Central memory CD8-positive, alpha-beta T cell (primary cell): ENCODE data around the gene MTFR1L.

Experiments
- ATAC-seq: fragments of 150-1000 bp; cut with Tn5 transposase; replicated peaks from 2 replicates; pipeline ENCODE4 v1.10.0; 2022; ENCODE audit warnings: mild to moderate bottlenecking, moderate FRiP score, moderate number of reproducible peaks; ENCODE audit not compliant: poor library complexity, severe bottlenecking; ENCODE audit errors: extremely low read depth
- DNase-seq, 2 donors: peaks; one replicate each; pipeline ENCODE4 v3.0.0; 2021; ENCODE audit warnings: low spot score in 2 of 2
- H3K27ac Mint-ChIP-seq: one replicate; pipeline ENCODE4 v1.8.0; 2022; ENCODE audit warnings: low read depth, mild to moderate bottlenecking, moderate library complexity, mixed read lengths
- H3K27me3 Mint-ChIP-seq: one replicate; pipeline ENCODE4 v1.8.0; 2022; ENCODE audit warnings: mixed read lengths
- H3K36me3 Mint-ChIP-seq: one replicate; pipeline ENCODE4 v1.8.0; 2022; ENCODE audit warnings: mild to moderate bottlenecking, moderate library complexity, mixed read lengths; ENCODE audit not compliant: insufficient read depth
- H3K4me1 Mint-ChIP-seq: one replicate; pipeline ENCODE4 v1.8.0; 2022; ENCODE audit warnings: mixed read lengths
- H3K4me3 Mint-ChIP-seq: one replicate; pipeline ENCODE4 v1.8.0; 2022; ENCODE audit warnings: mild to moderate bottlenecking, moderate library complexity, mixed read lengths
- H3K9me3 Mint-ChIP-seq: one replicate; pipeline ENCODE4 v1.8.0; 2022; ENCODE audit warnings: mixed read lengths

Gene MTFR1L

DNA sequence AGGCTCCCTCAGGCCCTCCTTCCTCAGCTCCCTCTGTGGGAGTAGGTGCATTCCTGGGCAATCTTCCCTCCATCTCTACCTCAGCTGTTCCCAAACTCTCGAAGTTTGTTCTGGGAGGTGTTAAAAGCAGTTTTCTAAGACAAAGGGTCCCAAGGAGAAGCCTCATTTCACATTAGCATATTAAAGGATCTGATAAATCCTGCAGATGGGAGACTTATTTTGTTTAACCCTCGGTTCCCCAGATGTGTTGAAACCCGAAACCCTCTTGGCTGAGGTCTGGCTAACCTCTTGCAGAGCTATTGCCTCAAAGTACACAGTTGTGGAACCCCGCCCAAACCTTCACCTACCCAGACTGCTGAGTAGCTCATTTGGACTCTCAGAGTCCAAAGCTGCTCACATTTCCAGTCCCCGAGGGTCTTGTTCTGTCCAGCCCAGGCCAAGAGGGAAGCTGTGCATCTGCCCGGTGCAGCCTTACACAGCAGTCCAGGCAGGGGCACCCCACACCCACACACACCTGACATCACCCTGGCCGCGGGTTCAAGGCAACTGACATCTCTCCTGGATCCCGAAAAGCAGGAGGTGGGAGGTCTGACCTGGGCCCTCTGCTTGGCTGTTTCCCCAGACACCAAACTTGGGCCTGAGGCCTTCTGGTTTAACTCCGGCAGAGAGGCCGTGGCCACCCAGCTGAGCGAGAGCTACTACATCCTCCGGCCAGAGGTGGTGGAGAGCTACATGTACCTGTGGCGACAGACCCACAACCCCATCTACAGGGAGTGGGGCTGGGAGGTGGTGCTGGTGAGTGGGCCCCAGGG lies 39.2 kb upstream of the MTFR1L start:
- Mint-ChIP-seq H3K4me1 (peaks cover 3% of the 10 kb centered on the region), H3K9me3 (no peaks in the 10 kb centered on the region), H3K36me3 (peaks cover 2% of the 10 kb centered on the region), H3K27ac (no peak overlapping the region), H3K4me3 (no peak overlapping the region), H3K27me3 (no peaks in the 10 kb centered on the region)
- DNase-seq (no peak), ATAC-seq (no peak)

DNA sequence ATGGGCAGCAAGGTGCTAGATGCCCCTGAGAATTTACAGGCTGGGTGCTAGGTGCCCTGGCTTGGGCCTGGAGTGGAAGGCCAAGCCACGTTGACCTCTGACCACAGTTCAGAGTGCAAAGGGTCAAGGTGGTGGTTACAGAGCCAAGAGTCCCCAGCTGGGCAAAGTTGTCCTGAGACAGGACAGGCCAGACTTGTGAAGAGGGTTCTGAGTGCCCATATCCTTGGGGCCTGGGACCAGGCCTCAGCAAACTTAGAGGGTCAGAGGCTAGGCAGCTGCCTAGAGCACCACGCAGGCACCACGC lies 38.7 kb upstream of the MTFR1L start:
- Mint-ChIP-seq H3K4me1 (no peaks in the 10 kb centered on the region), H3K9me3 (no peaks in the 10 kb centered on the region), H3K27ac (no peak overlapping the region), H3K27me3 (no peaks in the 10 kb centered on the region), H3K36me3 (peaks cover 3% of the 10 kb centered on the region), H3K4me3 (no peak overlapping the region)
- DNase-seq (no peak), ATAC-seq (no peak)

DNA sequence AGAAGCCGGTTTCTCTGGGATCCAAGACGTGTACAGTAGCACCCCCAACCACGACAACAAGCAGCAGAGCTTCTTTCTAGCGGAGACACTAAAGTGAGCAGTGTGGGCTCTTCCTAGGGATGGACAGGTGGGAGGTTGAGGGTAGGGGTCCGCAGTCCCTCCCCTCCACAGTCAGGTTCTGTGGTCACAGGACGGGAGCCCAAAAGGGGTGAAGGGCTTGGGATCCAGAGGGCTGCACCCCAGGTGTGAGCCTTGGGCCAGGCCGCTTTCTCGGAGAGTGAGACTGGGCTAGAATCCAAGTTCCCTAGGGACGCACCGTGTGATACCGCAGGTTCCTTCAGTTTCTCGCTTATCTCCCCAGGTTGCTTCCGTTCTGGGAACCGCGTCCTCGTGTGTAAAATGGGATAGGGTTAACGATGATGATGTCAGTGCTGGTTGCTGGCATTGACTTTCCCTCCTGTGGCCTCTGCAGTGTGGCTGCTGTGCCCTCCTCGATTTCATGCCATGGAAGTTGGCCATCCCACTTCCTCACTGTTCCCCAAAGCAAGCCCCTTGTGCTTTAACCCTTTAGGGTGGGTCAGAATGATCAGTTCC lies 37.0 kb upstream of the MTFR1L start:
- H3K4me1 Mint-ChIP-seq: no peaks in the 10 kb centered on the region
- ATAC-seq: no peak
- H3K4me3 Mint-ChIP-seq: no peak overlapping the region
- H3K27me3 Mint-ChIP-seq: no peaks in the 10 kb centered on the region
- H3K36me3 Mint-ChIP-seq: peaks cover 6% of the 10 kb centered on the region
- H3K27ac Mint-ChIP-seq: no peak overlapping the region
- no peaks in the 10 kb centered on the region for H3K9me3 Mint-ChIP-seq
- DNase-seq: no peak

DNA sequence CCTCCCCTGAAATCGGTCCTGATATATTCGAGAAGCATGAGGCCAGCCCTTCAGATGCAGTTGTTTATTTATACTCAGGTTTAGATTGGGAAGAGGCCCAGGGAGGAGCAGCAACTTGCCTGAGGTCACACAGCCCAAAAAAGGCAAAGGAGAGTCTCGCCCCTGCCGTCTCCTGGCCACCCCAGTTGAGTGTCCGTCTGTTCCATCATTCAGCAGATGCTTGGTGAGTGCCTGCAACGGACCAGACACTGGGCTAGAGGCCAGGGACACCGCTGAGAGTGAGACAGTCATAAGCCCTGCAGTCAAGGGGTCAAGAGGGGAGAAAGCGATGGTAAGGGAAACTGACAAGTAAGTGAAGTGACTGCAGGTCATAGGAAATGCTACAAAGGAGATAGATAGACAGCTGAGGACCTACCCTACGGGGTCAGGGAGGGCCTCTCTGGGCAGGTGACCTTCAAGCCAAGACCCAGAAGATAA lies 35.1 kb upstream of the MTFR1L start:
- H3K4me3 Mint-ChIP-seq: no peak overlapping the region
- no peaks in the 10 kb centered on the region for H3K9me3 Mint-ChIP-seq
- H3K27me3 Mint-ChIP-seq: no peaks in the 10 kb centered on the region
- H3K36me3 Mint-ChIP-seq: peaks cover 6% of the 10 kb centered on the region
- no peak overlapping the region for H3K27ac Mint-ChIP-seq
- DNase-seq: no peak
- H3K4me1 Mint-ChIP-seq: no peaks in the 10 kb centered on the region
- ATAC-seq: no peak

DNA sequence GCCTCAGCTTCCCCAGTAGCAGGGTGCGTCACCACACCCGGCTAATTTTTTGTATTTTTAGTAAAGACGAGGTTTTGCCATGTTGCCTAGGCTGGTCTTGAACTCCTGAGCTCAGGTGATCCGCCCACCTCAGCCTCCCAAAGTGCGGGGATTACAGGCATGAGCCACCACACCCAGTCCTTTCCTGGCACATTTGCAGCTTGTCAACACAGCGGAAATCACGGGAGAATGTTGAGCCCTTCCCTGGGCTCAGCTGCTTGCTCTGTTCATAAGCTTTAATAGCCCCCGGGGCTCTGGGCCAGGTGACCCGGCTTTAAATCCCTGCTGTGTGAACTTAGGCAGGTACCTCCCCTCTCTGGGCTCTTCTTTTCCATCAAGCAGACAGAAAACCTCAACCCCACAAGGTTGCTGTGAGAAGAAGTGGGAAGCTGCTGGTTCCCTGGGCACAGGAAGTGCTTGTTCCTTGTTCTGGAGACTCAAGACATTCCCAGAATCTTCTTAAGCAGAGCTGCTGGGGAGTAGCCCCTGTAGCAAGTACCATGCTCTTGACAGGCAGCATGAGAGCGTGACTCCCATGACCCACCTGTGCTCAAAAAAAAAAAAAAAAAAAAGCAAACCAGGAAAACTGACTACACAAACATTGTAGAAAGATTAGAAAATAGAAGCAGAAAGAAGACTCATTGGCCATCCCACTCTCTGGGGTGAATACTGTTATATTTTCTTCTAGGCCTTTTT lies 34.3 kb upstream of the MTFR1L start:
- Mint-ChIP-seq H3K4me3 (no peak overlapping the region), H3K36me3 (peaks cover 6% of the 10 kb centered on the region), H3K9me3 (no peaks in the 10 kb centered on the region), H3K4me1 (no peaks in the 10 kb centered on the region), H3K27ac (no peak overlapping the region), H3K27me3 (no peaks in the 10 kb centered on the region)
- DNase-seq (no peak), ATAC-seq (no peak)

DNA sequence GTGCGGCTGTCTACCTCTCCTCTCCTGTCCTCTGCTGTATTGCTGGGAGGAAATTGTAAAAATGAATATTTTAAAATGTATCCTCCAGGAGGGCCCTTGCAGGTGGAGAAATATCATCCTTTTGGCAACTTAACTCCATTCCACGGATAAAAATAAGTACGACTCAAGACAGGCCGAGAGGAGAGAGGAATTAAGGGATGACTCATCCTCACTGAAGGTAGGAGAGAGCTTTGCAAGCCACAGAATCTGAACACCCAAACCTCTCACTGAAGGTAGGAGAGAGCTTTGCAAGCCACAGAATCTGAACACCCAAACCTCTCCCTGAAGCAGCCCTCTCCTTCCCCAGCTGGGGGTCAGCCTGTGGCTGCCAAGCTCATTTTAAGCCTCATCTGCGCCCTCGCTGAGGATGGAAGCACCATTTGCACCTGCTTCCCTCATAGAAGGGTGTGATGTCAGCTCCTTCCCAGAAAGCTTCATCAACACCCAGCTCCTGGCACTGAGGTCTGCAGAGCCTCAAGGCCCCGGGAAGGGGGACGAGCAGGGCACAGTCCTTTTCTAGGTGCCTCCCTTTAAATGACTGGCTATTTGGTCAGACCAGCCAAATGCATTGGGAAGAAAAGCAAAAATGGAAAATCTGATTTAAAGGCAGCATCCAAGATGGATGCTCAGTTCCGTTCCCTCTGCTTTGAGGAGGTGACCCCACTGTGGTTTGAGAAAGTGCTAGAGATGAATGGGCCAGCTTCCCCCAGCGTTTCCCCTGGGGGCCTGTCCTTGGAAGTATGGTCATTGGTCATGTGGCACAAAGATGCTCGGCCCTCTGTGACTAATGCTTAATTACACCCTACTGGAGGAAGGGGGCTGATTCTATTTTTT lies 32.6 kb upstream of the MTFR1L start:
- peaks cover 6% of the 10 kb centered on the region for H3K36me3 Mint-ChIP-seq
- H3K27me3 Mint-ChIP-seq: no peaks in the 10 kb centered on the region
- DNase-seq (no peak), ATAC-seq (no peak)
- H3K4me1 Mint-ChIP-seq: no peaks in the 10 kb centered on the region
- no peaks in the 10 kb centered on the region for H3K9me3 Mint-ChIP-seq
- H3K4me3 Mint-ChIP-seq: no peak overlapping the region
- H3K27ac Mint-ChIP-seq: peak overlapping the region; percentile 51

DNA sequence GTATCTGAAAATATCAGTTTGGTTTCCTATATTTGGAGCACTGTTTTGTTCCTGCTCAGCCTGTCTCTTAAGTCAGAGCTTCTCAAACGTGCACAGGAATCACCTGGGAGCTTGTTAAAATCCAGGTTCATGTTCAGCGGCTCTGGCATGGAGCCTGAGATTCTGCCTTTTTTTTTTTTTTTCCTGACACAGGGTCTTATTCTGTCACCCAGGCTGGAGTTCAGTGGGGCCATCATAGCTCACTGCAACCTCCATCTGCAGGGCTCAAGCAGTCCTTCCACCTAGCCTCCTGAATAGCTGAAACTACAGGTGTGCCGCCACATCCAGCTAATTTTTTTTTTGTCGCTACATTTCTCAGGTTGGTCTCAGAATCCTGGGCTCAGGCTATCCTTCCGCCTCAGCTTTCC lies 32.0 kb upstream of the MTFR1L start:
- Mint-ChIP-seq H3K9me3 (no peaks in the 10 kb centered on the region), H3K4me3 (no peak overlapping the region), H3K36me3 (peaks cover 6% of the 10 kb centered on the region), H3K27me3 (no peaks in the 10 kb centered on the region), H3K4me1 (no peaks in the 10 kb centered on the region), H3K27ac (no peak overlapping the region)
- ATAC-seq: no peak
- DNase-seq: no peak

DNA sequence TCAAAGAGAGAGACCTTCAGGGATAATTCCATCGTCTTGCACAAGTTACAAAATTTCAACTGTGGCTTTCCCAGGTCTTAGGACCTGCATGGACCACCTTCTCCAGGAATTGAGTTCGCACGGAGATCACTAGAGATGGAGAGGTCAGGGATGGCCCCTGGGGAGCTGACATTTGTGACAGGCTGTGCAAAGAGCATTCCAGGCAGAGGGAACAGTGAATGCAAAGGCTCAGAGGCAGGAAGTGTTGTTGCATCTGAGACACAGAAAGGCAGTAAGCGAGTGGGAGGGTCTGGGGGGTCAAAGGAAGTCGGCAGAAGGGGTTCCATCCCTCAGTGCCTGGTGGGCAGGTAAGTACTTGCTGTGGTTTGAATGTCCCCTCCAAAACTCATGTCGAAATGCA lies 29.3 kb upstream of the MTFR1L start:
- Mint-ChIP-seq H3K4me3 (no peak overlapping the region), H3K27ac (no peak overlapping the region), H3K4me1 (peaks cover 6% of the 10 kb centered on the region), H3K9me3 (no peaks in the 10 kb centered on the region), H3K27me3 (no peaks in the 10 kb centered on the region), H3K36me3 (peaks cover 7% of the 10 kb centered on the region)
- ATAC-seq (no peak), DNase-seq (no peak)

DNA sequence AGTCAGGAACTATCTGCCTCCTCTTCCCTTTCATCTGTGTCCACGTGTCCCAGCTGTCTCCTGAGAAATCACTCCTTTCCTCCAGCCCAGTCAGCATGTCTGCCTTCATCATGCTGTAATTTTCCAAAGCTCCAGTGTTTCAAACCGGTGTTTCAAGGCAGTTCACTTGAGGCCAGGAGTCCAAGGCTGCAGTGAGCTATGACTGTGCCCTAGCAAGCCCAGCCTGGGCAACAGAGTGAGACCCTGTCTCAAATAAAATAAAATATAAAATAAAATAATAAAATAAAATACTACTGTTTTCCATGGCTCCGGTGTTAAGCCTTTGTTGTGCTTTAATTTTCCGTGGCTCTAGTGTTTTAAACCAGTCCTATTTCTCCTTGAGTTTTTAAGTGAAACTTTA lies 27.6 kb upstream of the MTFR1L start:
- H3K9me3 Mint-ChIP-seq: no peaks in the 10 kb centered on the region
- H3K27ac Mint-ChIP-seq: no peak overlapping the region
- no peak overlapping the region for H3K4me3 Mint-ChIP-seq
- no peaks in the 10 kb centered on the region for H3K27me3 Mint-ChIP-seq
- peaks cover 22% of the 10 kb centered on the region for H3K4me1 Mint-ChIP-seq
- ATAC-seq (no peak), DNase-seq (no peak)
- peaks cover 11% of the 10 kb centered on the region for H3K36me3 Mint-ChIP-seq

DNA sequence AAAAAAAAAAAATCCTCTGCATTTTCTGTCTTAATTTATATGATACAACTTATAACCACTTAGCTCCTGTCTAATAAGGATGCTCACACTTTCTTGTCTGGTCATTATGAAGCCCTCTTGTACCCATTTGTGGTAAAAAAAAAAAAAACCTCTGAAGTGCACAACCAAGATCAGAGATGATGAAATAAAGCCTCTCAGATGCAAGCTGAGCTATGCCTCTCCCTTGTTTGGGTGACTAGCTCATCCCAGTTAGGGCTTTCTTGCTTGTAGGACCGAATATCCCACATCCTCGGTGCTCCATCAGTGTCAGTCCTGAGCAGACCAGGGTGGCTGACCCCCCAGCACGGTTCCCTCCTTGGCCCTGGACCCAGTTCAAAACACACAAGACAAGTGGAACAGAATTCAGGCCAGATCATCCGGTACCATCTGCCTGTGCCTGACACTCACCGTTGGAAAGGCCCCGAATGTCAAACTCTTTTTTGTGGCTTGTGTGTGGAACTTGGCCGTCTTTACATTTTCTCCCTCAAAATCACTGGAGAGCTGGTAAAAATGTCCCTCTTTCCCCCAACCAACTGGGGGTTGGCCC lies 26.1 kb upstream of the MTFR1L start:
- H3K4me3 Mint-ChIP-seq: no peak overlapping the region
- H3K27ac Mint-ChIP-seq: no peak overlapping the region
- H3K9me3 Mint-ChIP-seq: no peaks in the 10 kb centered on the region
- DNase-seq (no peak), ATAC-seq (no peak)
- no peaks in the 10 kb centered on the region for H3K27me3 Mint-ChIP-seq
- H3K4me1 Mint-ChIP-seq: peaks cover 29% of the 10 kb centered on the region
- H3K36me3 Mint-ChIP-seq: peaks cover 10% of the 10 kb centered on the region

DNA sequence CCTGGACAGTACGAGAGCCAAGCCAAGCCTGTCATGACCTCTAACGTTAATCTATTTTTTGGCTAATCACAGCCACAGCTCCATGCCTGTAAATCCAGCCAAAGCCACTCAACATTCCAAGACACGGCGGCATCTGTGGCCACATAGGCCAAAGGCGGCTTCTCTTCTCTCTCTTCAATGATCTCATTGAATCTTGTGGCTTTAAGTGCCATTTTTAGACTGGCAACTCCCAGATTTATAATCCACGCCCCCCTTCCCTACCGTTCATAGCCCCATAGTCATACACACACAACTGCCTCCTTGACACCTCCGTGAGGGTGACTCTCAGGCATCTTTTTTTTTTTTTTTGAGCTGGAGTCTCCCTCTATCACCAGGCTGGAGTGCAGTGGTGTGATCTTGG lies 25.4 kb upstream of the MTFR1L start:
- peaks cover 10% of the 10 kb centered on the region for H3K36me3 Mint-ChIP-seq

DNA sequence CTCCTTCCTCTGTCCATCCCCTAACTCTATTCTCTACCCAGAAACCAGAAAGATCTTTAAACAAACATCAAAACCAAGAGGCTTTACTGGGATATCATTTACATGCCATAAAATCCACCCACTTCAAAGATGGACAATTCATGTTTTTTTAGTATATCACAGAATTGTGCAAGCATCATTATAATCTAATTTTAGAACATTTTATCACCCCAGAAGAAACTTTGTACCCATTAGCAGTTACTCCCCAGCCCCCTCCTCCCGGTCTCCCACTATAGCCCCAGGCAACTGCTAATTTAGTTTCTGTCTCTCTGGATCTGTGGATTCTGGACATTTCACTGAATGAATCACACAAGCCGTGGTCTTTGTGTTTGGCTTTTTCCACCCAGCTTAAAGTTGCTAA lies 24.5 kb upstream of the MTFR1L start:
- Mint-ChIP-seq H3K27me3 (no peaks in the 10 kb centered on the region), H3K4me3 (no peak overlapping the region), H3K36me3 (peaks cover 10% of the 10 kb centered on the region), H3K4me1 (peaks cover 29% of the 10 kb centered on the region), H3K27ac (peak overlapping the region; percentile 72), H3K9me3 (no peaks in the 10 kb centered on the region)
- no peak for ATAC-seq
- no peak for DNase-seq

More for the DNA sequence above, 25.4 kb upstream of the MTFR1L start:
- DNase-seq (no peak), ATAC-seq (no peak)
- no peak overlapping the region for H3K27ac Mint-ChIP-seq
- peaks cover 29% of the 10 kb centered on the region for H3K4me1 Mint-ChIP-seq
- H3K4me3 Mint-ChIP-seq: no peak overlapping the region
- no peaks in the 10 kb centered on the region for H3K27me3 Mint-ChIP-seq
- no peaks in the 10 kb centered on the region for H3K9me3 Mint-ChIP-seq
